ENCODE data around the gene ZMAT5. TPM values are rescaled to one million over a fixed set of nuclear protein-coding genes. Genes with fewer than 3 reads are reported as not detected.

Gene ZMAT5
- total RNA-seq, 1 donor from 2014 or later: 24.4 TPM

- peaks cover 14% of the 10 kb centered on the region for H3K4me1 ChIP-seq (ENCODE audit: insufficient read depth, low read length)
- FAIRE-seq (no peak), DNase-seq (ENCODE audit: low read depth) (peak; percentile 23)
- H3K9me3 ChIP-seq (ENCODE audit: insufficient read depth, low read depth, low read length): no peaks in the 10 kb centered on the region
- no peak overlapping the region for H3K4me3 ChIP-seq (ENCODE audit: insufficient read depth, low read depth, low read length)
- H2AFZ ChIP-seq (ENCODE audit: low read depth, low read length): no peak overlapping the region
- Mint-ChIP-seq H3K9me3 (ENCODE audit: unreplicated experiment) (no peaks in the 10 kb centered on the region), H3K27me3 (ENCODE audit: low read depth, unreplicated experiment) (peaks cover 63% of the 10 kb centered on the region), H3K4me3 (ENCODE audit: unreplicated experiment) (no peak overlapping the region), H3K4me1 (ENCODE audit: low read depth, unreplicated experiment) (no peaks in the 10 kb centered on the region), H3K36me3 (ENCODE audit: low read depth, unreplicated experiment) (no peaks in the 10 kb centered on the region), H3K27ac (ENCODE audit: unreplicated experiment) (no peak overlapping the region)
- H3K9ac ChIP-seq (ENCODE audit: low read length): no peak overlapping the region
- no peak overlapping the region for H3K27ac ChIP-seq (ENCODE audit: low read depth, low read length)
- no peaks in the 10 kb centered on the region for H3K79me2 ChIP-seq (ENCODE audit: insufficient read depth, low read length)
- no peak for TF ChIP-seq EZH2 (IDR thresholded peaks at IDR 0.05; ENCODE audit: insufficient read depth, low read length)
- no peak for TF ChIP-seq CTCF (IDR thresholded peaks at IDR 0.05; ENCODE audit: insufficient read depth, low read depth, low read length)
- H3K27me3 ChIP-seq (ENCODE audit: insufficient read depth, low read length): no peaks in the 10 kb centered on the region
- H3K4me2 ChIP-seq (ENCODE audit: low read length): no peak overlapping the region
- H3K36me3 ChIP-seq (ENCODE audit: insufficient read depth, low read length): no peaks in the 10 kb centered on the region
- H4K20me1 ChIP-seq (ENCODE audit: insufficient read depth, low read length): peaks cover 15% of the 10 kb centered on the region
Measured at GRCh38 chr22:29706486-29706885, 60.3 kb downstream of the ZMAT5 start.

DNA sequence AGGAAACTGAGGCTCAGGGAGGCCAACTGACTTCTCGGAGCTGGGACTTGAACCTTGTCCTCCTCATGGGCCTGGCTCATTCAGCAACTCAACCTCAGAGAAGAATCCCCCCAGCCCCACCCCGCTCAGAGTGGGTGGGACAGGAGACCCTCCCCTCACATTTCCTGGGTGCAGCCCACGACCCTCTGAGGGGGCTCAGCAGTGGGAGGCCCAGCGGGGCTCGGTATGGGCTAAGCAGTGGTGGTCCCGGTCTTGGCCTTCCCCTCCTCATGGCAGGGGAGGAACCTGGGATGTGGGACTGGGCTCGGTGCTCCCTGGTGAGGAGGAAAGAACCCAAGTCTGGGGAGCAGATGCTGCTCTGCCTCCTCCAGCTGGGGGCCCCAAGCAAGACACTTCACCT, 61.2 kb downstream of the ZMAT5 start:
- peaks cover 16% of the 10 kb centered on the region for H4K20me1 ChIP-seq (ENCODE audit: insufficient read depth, low read length)
- H3K9me3 ChIP-seq (ENCODE audit: insufficient read depth, low read depth, low read length): no peaks in the 10 kb centered on the region
- H3K79me2 ChIP-seq (ENCODE audit: insufficient read depth, low read length): no peaks in the 10 kb centered on the region
- H3K27me3 Mint-ChIP-seq (ENCODE audit: low read depth, unreplicated experiment): peaks cover 63% of the 10 kb centered on the region
- H3K27ac Mint-ChIP-seq (ENCODE audit: unreplicated experiment): no peak overlapping the region
- H3K4me1 ChIP-seq (ENCODE audit: insufficient read depth, low read length): peaks cover 22% of the 10 kb centered on the region
- TF ChIP-seq CTCF (IDR thresholded peaks at IDR 0.05; ENCODE audit: insufficient read depth, low read depth, low read length) (no peak), EZH2 (IDR thresholded peaks at IDR 0.05; ENCODE audit: insufficient read depth, low read length) (no peak)
- no peak overlapping the region for H3K4me2 ChIP-seq (ENCODE audit: low read length)
- H3K4me1 Mint-ChIP-seq (ENCODE audit: low read depth, unreplicated experiment): peaks cover 3% of the 10 kb centered on the region
- H2AFZ ChIP-seq (ENCODE audit: low read depth, low read length): no peak overlapping the region
- H3K36me3 ChIP-seq (ENCODE audit: insufficient read depth, low read length): no peaks in the 10 kb centered on the region
- H3K4me3 Mint-ChIP-seq (ENCODE audit: unreplicated experiment): no peak overlapping the region
- H3K36me3 Mint-ChIP-seq (ENCODE audit: low read depth, unreplicated experiment): no peaks in the 10 kb centered on the region
- no peak overlapping the region for H3K4me3 ChIP-seq (ENCODE audit: insufficient read depth, low read depth, low read length)
- no peaks in the 10 kb centered on the region for H3K9me3 Mint-ChIP-seq (ENCODE audit: unreplicated experiment)
- DNase-seq (ENCODE audit: low read depth) (no peak), FAIRE-seq (no peak)
- no peak overlapping the region for H3K27ac ChIP-seq (ENCODE audit: low read depth, low read length)
- H3K27me3 ChIP-seq (ENCODE audit: insufficient read depth, low read length): no peaks in the 10 kb centered on the region
- H3K9ac ChIP-seq (ENCODE audit: low read length): no peak overlapping the region

GRCh38 chr22:29704528-29705285, 62.1 kb downstream of the ZMAT5 start:
- H3K27me3 Mint-ChIP-seq (ENCODE audit: low read depth, unreplicated experiment): peaks cover 57% of the 10 kb centered on the region
- H3K36me3 Mint-ChIP-seq (ENCODE audit: low read depth, unreplicated experiment): no peaks in the 10 kb centered on the region
- peaks cover 30% of the 10 kb centered on the region for H3K4me1 ChIP-seq (ENCODE audit: insufficient read depth, low read length)

More at GRCh38 chr22:29704528-29705285, 62.1 kb downstream of the ZMAT5 start:
- no peak for TF ChIP-seq CTCF (IDR thresholded peaks at IDR 0.05; ENCODE audit: insufficient read depth, low read depth, low read length)
- TF ChIP-seq EZH2 (IDR thresholded peaks at IDR 0.05; ENCODE audit: insufficient read depth, low read length): no peak
- Mint-ChIP-seq H3K4me1 (ENCODE audit: low read depth, unreplicated experiment) (peaks cover 3% of the 10 kb centered on the region), H3K4me3 (ENCODE audit: unreplicated experiment) (no peak overlapping the region), H3K27ac (ENCODE audit: unreplicated experiment) (no peak overlapping the region), H3K9me3 (ENCODE audit: unreplicated experiment) (no peaks in the 10 kb centered on the region)
- Histone ChIP-seq H3K9ac (ENCODE audit: low read length) (no peak overlapping the region), H3K36me3 (ENCODE audit: insufficient read depth, low read length) (no peaks in the 10 kb centered on the region), H3K4me3 (ENCODE audit: insufficient read depth, low read depth, low read length) (no peak overlapping the region), H3K27ac (ENCODE audit: low read depth, low read length) (no peak overlapping the region), H2AFZ (ENCODE audit: low read depth, low read length) (no peak overlapping the region), H3K27me3 (ENCODE audit: insufficient read depth, low read length) (no peaks in the 10 kb centered on the region), H3K9me3 (ENCODE audit: insufficient read depth, low read depth, low read length) (no peaks in the 10 kb centered on the region), H3K4me2 (ENCODE audit: low read length) (peak overlapping the region; percentile 13), H4K20me1 (ENCODE audit: insufficient read depth, low read length) (peaks cover 20% of the 10 kb centered on the region), H3K79me2 (ENCODE audit: insufficient read depth, low read length) (no peaks in the 10 kb centered on the region)
- DNase-seq (ENCODE audit: low read depth) (peak; percentile 55), FAIRE-seq (no peak)

All from astrocyte (in vitro differentiated cells and primary cell).